Cardiac muscle cell (in vitro differentiated cells and primary cell): ENCODE data around the gene SLC8A3. TPM values are rescaled to one million over a fixed set of nuclear protein-coding genes. Genes with fewer than 3 reads are reported as not detected.

Experiments used
- DNase-seq, 2 donors: peaks; one replicate each; pipeline versions ENCODE4 v3.0.0 to v3.0.0-alpha.2; 2010 to 2017; ENCODE audit warnings: low read depth in 1 of 2, low spot score in 1 of 2
- H3K27ac ChIP-seq: fragments of 200-600 bp; sonication (generic); 2 replicates; pipeline ENCODE4 v1.5.1; 2016
- H3K27me3 ChIP-seq: fragments of 200-600 bp; sonication (generic); 2 replicates; pipeline ENCODE4 v1.6.0; 2016; ENCODE audit warnings: control low read depth
- H3K36me3 ChIP-seq: fragments of 200-600 bp; sonication (generic); 2 replicates; pipeline ENCODE4 v1.5.1; 2016; ENCODE audit warnings: control low read depth
- H3K4me1 ChIP-seq: fragments of 200-600 bp; sonication (generic); 2 replicates; pipeline ENCODE4 v1.8.1; 2017; ENCODE audit warnings: low read depth, mild to moderate bottlenecking, mixed run types
- H3K4me3 ChIP-seq: fragments of 200-600 bp; sonication (generic); 2 replicates; pipeline ENCODE4 v1.5.1; 2016; ENCODE audit warnings: mild to moderate bottlenecking
- H3K9me3 ChIP-seq: fragments of 200-600 bp; sonication (generic); 2 replicates; pipeline ENCODE4 v1.5.1; 2017; ENCODE audit warnings: low read depth, mild to moderate bottlenecking, control low read depth
- polyA plus RNA-seq: library from polyadenylated mRNA; unstranded; fragments of >200 nt; fragmentation: Nextera tagmentation; extraction: Ambion mirVana; gene quantifications from 2 replicates; pipeline ENCODE4 v1.2.1, GENCODE V29; 2016
- total RNA-seq: library from RNA; depleted of rRNA; stranded (reverse); fragments of >200 nt; gene quantifications from 2 replicates; pipeline ENCODE4 v1.2.3, GENCODE V29; 2016
- TF ChIP-seq, protein P1 (sequence below): IDR thresholded peaks from 2 replicates; pipeline ENCODE4 v1.5.1; 2012; ENCODE audit warnings: low read depth, mild to moderate bottlenecking, low read length

Gene SLC8A3
- total and polyA plus RNA-seq, 2 experiments from 2014 or later = 0.09 to 1.0 TPM

DNA sequence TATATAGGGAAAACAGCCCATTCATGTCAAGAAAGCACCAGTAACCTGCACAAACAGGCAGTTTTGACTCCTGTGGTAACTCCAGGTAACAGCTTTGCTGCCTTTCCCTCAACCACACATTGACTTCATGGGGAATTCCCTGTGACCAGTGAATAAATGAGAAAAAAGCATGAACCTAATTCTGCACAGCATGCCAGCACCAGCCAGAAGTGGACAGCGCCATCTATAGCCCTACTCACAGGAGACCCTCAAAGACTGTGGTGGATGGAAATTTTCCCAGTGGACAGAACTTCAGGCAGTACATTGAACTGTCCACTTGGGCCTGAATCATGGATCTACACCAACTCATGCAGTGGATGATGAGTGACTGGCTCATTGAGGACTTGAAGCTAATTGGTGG lies 152.1 kb downstream of the SLC8A3 start:
- TF ChIP-seq, protein P1, sequence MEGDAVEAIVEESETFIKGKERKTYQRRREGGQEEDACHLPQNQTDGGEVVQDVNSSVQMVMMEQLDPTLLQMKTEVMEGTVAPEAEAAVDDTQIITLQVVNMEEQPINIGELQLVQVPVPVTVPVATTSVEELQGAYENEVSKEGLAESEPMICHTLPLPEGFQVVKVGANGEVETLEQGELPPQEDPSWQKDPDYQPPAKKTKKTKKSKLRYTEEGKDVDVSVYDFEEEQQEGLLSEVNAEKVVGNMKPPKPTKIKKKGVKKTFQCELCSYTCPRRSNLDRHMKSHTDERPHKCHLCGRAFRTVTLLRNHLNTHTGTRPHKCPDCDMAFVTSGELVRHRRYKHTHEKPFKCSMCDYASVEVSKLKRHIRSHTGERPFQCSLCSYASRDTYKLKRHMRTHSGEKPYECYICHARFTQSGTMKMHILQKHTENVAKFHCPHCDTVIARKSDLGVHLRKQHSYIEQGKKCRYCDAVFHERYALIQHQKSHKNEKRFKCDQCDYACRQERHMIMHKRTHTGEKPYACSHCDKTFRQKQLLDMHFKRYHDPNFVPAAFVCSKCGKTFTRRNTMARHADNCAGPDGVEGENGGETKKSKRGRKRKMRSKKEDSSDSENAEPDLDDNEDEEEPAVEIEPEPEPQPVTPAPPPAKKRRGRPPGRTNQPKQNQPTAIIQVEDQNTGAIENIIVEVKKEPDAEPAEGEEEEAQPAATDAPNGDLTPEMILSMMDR = no peak
- no peaks in the 10 kb centered on the region for H3K9me3 ChIP-seq
- no peaks in the 10 kb centered on the region for H3K36me3 ChIP-seq
- H3K4me1 ChIP-seq = no peaks in the 10 kb centered on the region
- peaks cover 35% of the 10 kb centered on the region for H3K27me3 ChIP-seq
- peak in 1 of 2 donors; percentile 50 for DNase-seq
- no peak overlapping the region for H3K4me3 ChIP-seq
- no peak overlapping the region for H3K27ac ChIP-seq

GRCh38 chr14:70034257-70034656 lies 154.5 kb downstream of the SLC8A3 start:
- H3K4me3 ChIP-seq = no peak overlapping the region
- H3K27ac ChIP-seq = no peak overlapping the region
- no peaks in the 10 kb centered on the region for H3K4me1 ChIP-seq
- no peaks in the 10 kb centered on the region for H3K36me3 ChIP-seq
- peaks cover 13% of the 10 kb centered on the region for H3K27me3 ChIP-seq
- no peaks in the 10 kb centered on the region for H3K9me3 ChIP-seq
- TF ChIP-seq, protein P1 = no peak
- no peak for DNase-seq

- H3K9me3 ChIP-seq = no peaks in the 10 kb centered on the region
- TF ChIP-seq, protein P1 = no peak
- no peak overlapping the region for H3K27ac ChIP-seq
- DNase-seq = no peak
- H3K4me1 ChIP-seq = no peaks in the 10 kb centered on the region
- peaks cover 6% of the 10 kb centered on the region for H3K27me3 ChIP-seq
- H3K36me3 ChIP-seq = no peaks in the 10 kb centered on the region
- H3K4me3 ChIP-seq = no peak overlapping the region
Observed at GRCh38 chr14:70033561-70033960, 155.2 kb downstream of the SLC8A3 start.

- Histone ChIP-seq H3K27ac (no peak overlapping the region), H3K9me3 (no peaks in the 10 kb centered on the region), H3K4me3 (no peak overlapping the region), H3K4me1 (no peaks in the 10 kb centered on the region), H3K36me3 (no peaks in the 10 kb centered on the region), H3K27me3 (peaks cover 1% of the 10 kb centered on the region)
- DNase-seq = no peak
- TF ChIP-seq, protein P1 = no peak
Observed at GRCh38 chr14:70033116-70033515, 155.6 kb downstream of the SLC8A3 start.

GRCh38 chr14:70032447-70032846 lies 156.3 kb downstream of the SLC8A3 start:
- Histone ChIP-seq H3K9me3 (no peaks in the 10 kb centered on the region), H3K27ac (no peak overlapping the region), H3K4me3 (no peak overlapping the region), H3K36me3 (no peaks in the 10 kb centered on the region), H3K27me3 (no peaks in the 10 kb centered on the region), H3K4me1 (no peaks in the 10 kb centered on the region)
- TF ChIP-seq, protein P1 = no peak
- DNase-seq = no peak

DNA sequence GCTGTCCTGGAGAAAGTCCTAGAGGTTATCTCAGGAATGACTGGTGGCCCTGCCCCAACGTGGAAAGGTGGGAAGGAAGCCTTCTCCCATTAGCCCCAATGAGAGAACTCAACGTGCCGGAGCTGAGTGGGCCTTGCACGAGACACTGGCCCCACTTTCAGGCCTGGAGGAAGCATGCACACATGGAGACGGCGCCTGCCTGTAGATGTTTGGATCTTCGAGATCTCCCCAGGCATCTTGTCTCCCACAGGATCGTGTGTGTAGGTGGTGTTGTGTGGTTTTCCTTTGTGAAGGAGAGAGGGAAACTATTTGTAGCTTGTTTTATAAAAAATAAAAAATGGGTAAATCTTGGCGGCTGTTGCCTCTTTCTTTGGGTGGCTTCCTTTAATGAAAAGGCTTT lies 156.7 kb downstream of the SLC8A3 start:
- Histone ChIP-seq H3K36me3 (no peaks in the 10 kb centered on the region), H3K27me3 (no peaks in the 10 kb centered on the region), H3K4me1 (no peaks in the 10 kb centered on the region), H3K27ac (no peak overlapping the region), H3K4me3 (no peak overlapping the region), H3K9me3 (no peaks in the 10 kb centered on the region)
- no peak for DNase-seq
- TF ChIP-seq, protein P1 = no peak
